Neural progenitor cell (in vitro differentiated cells): ENCODE data around the gene ADGRG7. TPM values are rescaled to one million over a fixed set of nuclear protein-coding genes. Genes with fewer than 3 reads are reported as not detected.
A peak's percentile ranks its signal among the peaks of the same experiment; 100 is the strongest.

Source experiments
- DNase-seq: peaks from one replicate; pipeline ENCODE4 v3.0.0-alpha.2; 2016; ENCODE audit warnings: low spot score
- H2AFZ ChIP-seq: fragments of 200-600 bp; sonication (generic); replicated peaks from 2 replicates; pipeline ENCODE4 v1.6.1; 2016; ENCODE audit warnings: antibody characterized with exemption
- H3F3A ChIP-seq: fragments of 200-600 bp; sonication (generic); 2 replicates; pipeline ENCODE4 v1.6.1; 2016; ENCODE audit warnings: antibody characterized with exemption, low read depth
- H3K27ac ChIP-seq: fragments of 200-600 bp; sonication (generic); 2 replicates; pipeline ENCODE4 v1.5.1; 2016; ENCODE audit warnings: mild to moderate bottlenecking
- H3K27me3 ChIP-seq: fragments of 200-600 bp; sonication (generic); 2 replicates; pipeline ENCODE4 v1.6.1; 2016; ENCODE audit warnings: mild to moderate bottlenecking, moderate library complexity
- H3K36me3 ChIP-seq: fragments of 200-600 bp; sonication (generic); 2 replicates; pipeline ENCODE4 v1.5.1; 2016
- H3K4me1 ChIP-seq: fragments of 200-600 bp; sonication (generic); 2 replicates; pipeline ENCODE4 v1.6.1; 2016; ENCODE audit warnings: mixed run types
- H3K4me2 ChIP-seq: fragments of 200-600 bp; sonication (generic); 2 replicates; pipeline ENCODE4 v1.6.1; 2016
- H3K4me3 ChIP-seq: fragments of 200-600 bp; sonication (generic); 2 replicates; pipeline ENCODE4 v1.5.1; 2016
- H3K79me2 ChIP-seq: fragments of 200-600 bp; sonication (generic); 2 replicates; pipeline ENCODE4 v1.6.1; 2016; ENCODE audit warnings: low read depth
- H3K9ac ChIP-seq: fragments of 200-600 bp; sonication (generic); 2 replicates; pipeline ENCODE4 v1.6.1; 2016
- H3K9me3 ChIP-seq: fragments of 200-600 bp; sonication (generic); 2 replicates; pipeline ENCODE4 v1.5.1; 2016; ENCODE audit warnings: low read depth
- H4K20me1 ChIP-seq: fragments of 200-600 bp; sonication (generic); 2 replicates; pipeline ENCODE4 v1.6.1; 2016; ENCODE audit warnings: low read depth
- H3K27ac Mint-ChIP-seq: 3 replicates; pipeline ENCODE4 v1.8.0; 2021; ENCODE audit warnings: mixed read lengths
- H3K27me3 Mint-ChIP-seq: 2 replicates; pipeline ENCODE4 v1.8.0; 2022; ENCODE audit warnings: low read depth, mild to moderate bottlenecking, inconsistent platforms, moderate library complexity, mixed read lengths; ENCODE audit not compliant: insufficient read depth
- H3K36me3 Mint-ChIP-seq: 3 replicates; pipeline ENCODE4 v1.8.0; 2021; ENCODE audit warnings: mixed read lengths
- H3K4me1 Mint-ChIP-seq: 3 replicates; pipeline ENCODE4 v1.8.0; 2021; ENCODE audit warnings: mixed read lengths
- H3K4me3 Mint-ChIP-seq: 3 replicates; pipeline ENCODE4 v1.8.0; 2021; ENCODE audit warnings: mild to moderate bottlenecking, moderate library complexity, mixed read lengths
- H3K9me3 Mint-ChIP-seq: 3 replicates; pipeline ENCODE4 v1.8.0; 2020; ENCODE audit warnings: mixed read lengths
- EZH2 ChIP-seq: fragments of 200-600 bp; sonication (generic); IDR thresholded peaks from 2 replicates; pipeline ENCODE4 v1.6.1; 2017; ENCODE audit warnings: antibody characterized with exemption, mild to moderate bottlenecking, moderate library complexity
- EZH2phosphoT487 ChIP-seq: fragments of 200-600 bp; sonication (generic); IDR thresholded peaks from 2 replicates; pipeline ENCODE4 v1.6.1; 2017; ENCODE audit warnings: antibody characterized with exemption
- total RNA-seq: library from RNA; depleted of rRNA; stranded (reverse); fragments of >200 nt; gene quantifications from 2 replicates; pipeline ENCODE4 v1.2.3, GENCODE V29; 2015; ENCODE audit warnings: low replicate concordance
- TF ChIP-seq, protein P1 (sequence below): fragments of 200-600 bp; sonication (generic); IDR thresholded peaks from 2 replicates; pipeline ENCODE4 v1.5.1; 2017; ENCODE audit warnings: antibody characterized with exemption, mild to moderate bottlenecking

The ADGRG7 gene
- total RNA-seq, 1 donor from 2014 or later: not detected

DNA sequence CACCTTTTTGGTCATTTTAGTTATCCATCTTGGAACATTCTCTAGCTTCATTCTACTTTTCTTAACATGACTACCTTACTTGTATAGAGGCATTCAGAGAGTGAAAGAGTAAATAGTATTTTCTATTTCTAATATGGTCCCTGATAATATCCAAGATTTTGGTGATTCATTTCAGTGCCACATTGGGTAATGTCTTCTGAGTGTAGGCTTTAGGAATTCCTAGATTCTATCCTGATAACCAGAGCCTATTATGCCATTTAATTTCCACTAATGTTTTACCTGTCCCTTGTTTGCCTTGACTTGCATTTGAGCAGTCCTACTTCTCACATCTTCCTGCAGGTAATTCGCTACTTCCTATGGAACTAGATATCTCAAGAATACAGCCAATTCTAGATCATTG is 21.8 kb downstream of the ADGRG7 start:
- Histone ChIP-seq H3K4me2 (no peak overlapping the region), H3K27ac (no peak overlapping the region), H4K20me1 (no peaks in the 10 kb centered on the region), H3K36me3 (no peaks in the 10 kb centered on the region), H3K27me3 (no peaks in the 10 kb centered on the region), H3F3A (no peaks in the 10 kb centered on the region), H3K4me3 (no peak overlapping the region), H3K9me3 (no peaks in the 10 kb centered on the region), H2AFZ (no peak overlapping the region), H3K4me1 (no peaks in the 10 kb centered on the region), H3K79me2 (no peaks in the 10 kb centered on the region), H3K9ac (no peak overlapping the region)
- no peaks in the 10 kb centered on the region for H3K4me1 Mint-ChIP-seq
- no peak for DNase-seq
- TF ChIP-seq EZH2 (no peak), EZH2phosphoT487 (no peak)
- TF ChIP-seq, protein P1, sequence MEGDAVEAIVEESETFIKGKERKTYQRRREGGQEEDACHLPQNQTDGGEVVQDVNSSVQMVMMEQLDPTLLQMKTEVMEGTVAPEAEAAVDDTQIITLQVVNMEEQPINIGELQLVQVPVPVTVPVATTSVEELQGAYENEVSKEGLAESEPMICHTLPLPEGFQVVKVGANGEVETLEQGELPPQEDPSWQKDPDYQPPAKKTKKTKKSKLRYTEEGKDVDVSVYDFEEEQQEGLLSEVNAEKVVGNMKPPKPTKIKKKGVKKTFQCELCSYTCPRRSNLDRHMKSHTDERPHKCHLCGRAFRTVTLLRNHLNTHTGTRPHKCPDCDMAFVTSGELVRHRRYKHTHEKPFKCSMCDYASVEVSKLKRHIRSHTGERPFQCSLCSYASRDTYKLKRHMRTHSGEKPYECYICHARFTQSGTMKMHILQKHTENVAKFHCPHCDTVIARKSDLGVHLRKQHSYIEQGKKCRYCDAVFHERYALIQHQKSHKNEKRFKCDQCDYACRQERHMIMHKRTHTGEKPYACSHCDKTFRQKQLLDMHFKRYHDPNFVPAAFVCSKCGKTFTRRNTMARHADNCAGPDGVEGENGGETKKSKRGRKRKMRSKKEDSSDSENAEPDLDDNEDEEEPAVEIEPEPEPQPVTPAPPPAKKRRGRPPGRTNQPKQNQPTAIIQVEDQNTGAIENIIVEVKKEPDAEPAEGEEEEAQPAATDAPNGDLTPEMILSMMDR: no peak
- no peaks in the 10 kb centered on the region for H3K9me3 Mint-ChIP-seq
- no peaks in the 10 kb centered on the region for H3K27me3 Mint-ChIP-seq
- H3K27ac Mint-ChIP-seq: no peak overlapping the region
- no peaks in the 10 kb centered on the region for H3K36me3 Mint-ChIP-seq
- no peak overlapping the region for H3K4me3 Mint-ChIP-seq

GRCh38 chr3:100634493-100635272 is 25.3 kb downstream of the ADGRG7 start:
- Histone ChIP-seq H3K36me3 (no peaks in the 10 kb centered on the region), H3F3A (no peaks in the 10 kb centered on the region), H3K4me1 (no peaks in the 10 kb centered on the region), H3K9ac (no peak overlapping the region), H3K4me2 (no peak overlapping the region), H3K4me3 (no peak overlapping the region), H3K27ac (no peak overlapping the region), H3K79me2 (no peaks in the 10 kb centered on the region), H3K27me3 (no peaks in the 10 kb centered on the region), H2AFZ (no peak overlapping the region), H3K9me3 (no peaks in the 10 kb centered on the region), H4K20me1 (no peaks in the 10 kb centered on the region)
- Mint-ChIP-seq H3K9me3 (no peaks in the 10 kb centered on the region), H3K27me3 (no peaks in the 10 kb centered on the region), H3K36me3 (no peaks in the 10 kb centered on the region), H3K4me3 (no peak overlapping the region), H3K4me1 (no peaks in the 10 kb centered on the region), H3K27ac (no peak overlapping the region)
- TF ChIP-seq, protein P1: no peak
- TF ChIP-seq EZH2 (no peak), EZH2phosphoT487 (no peak)
- peak; percentile 10 for DNase-seq

DNA sequence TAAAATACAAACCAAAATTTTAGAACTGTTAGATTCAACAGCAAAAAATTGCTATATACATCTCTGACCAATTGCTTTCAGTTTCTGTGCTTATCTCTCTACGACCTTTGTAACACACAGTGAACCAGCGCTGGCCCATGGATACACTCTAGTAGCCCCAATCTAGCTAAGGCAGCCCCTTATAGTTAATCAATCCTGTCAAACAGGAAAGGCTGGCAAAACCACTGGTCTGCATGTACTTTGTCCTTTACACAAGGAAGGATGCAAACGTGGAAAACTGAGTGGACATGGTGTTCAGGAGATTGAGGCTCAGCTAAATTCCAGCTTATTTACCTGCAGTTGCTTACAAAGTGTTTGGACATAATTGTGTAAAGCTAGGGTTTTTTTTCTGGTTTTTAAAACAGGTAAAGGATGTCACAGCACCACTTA is 25.9 kb downstream of the ADGRG7 start:
- Histone ChIP-seq H3K4me2 (no peak overlapping the region), H2AFZ (no peak overlapping the region)

More for the DNA sequence above, 25.9 kb downstream of the ADGRG7 start:
- no peaks in the 10 kb centered on the region for H3K9me3 Mint-ChIP-seq
- Histone ChIP-seq H3K9me3 (no peaks in the 10 kb centered on the region), H3K27me3 (no peaks in the 10 kb centered on the region), H3K4me1 (no peaks in the 10 kb centered on the region), H3F3A (no peaks in the 10 kb centered on the region), H4K20me1 (no peaks in the 10 kb centered on the region), H3K27ac (no peak overlapping the region), H3K4me3 (no peak overlapping the region), H3K79me2 (no peaks in the 10 kb centered on the region), H3K9ac (no peak overlapping the region), H3K36me3 (no peaks in the 10 kb centered on the region)
- no peaks in the 10 kb centered on the region for H3K27me3 Mint-ChIP-seq
- TF ChIP-seq EZH2: no peak
- TF ChIP-seq EZH2phosphoT487: no peak
- TF ChIP-seq, protein P1: no peak
- H3K4me3 Mint-ChIP-seq: no peak overlapping the region
- no peak overlapping the region for H3K27ac Mint-ChIP-seq
- no peaks in the 10 kb centered on the region for H3K36me3 Mint-ChIP-seq
- H3K4me1 Mint-ChIP-seq: no peaks in the 10 kb centered on the region
- DNase-seq: no peak
